Stromal cell of bone marrow (primary cell): Measurements from ENCODE around the gene NLRP9.

ENCODE experiments used
- DNase-seq: peaks from one replicate; pipeline ENCODE4 v3.0.0-alpha.2; 2012; ENCODE audit warnings: low read depth

Gene NLRP9

DNA sequence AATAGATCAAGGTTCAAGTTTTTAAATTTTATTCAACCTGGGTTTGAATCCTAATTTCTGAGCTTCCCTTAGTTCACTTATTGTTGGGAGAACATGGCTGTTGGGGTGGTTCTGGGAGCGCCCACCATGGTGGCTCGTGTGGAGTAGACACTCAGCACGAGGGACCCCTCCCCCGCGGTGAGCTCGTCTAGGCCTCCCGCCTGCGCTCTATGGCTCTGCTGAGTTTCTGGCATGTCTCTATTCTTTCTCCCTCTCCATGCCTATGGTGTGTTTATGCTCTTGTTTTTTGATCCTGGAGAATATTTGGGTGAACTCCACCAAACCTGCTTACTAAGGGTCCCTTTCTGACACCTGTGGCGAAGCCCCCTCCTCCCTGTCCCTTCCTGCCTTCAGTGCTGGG lies 64.7 kb downstream of the NLRP9 start:
- DNase-seq, result no peak

DNA sequence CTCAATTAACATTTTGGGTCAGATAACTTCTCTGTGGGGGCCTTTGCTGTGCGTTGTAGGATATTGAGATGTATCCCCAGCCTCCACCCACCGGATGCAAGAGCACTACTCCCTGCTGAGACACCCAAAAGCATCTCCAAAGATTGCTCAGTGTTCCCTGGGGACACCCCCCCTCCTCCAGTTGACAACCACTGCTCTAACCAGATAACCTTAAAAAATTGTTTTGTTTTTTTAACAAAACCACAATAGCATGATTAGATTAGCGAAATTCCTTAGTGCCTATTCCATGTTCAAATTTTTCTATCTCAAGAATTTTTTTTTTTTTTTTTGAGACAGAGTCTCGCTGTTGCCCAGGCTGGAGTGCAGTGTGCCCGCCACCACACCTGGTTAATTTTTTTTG lies 65.8 kb downstream of the NLRP9 start:
- no peak for DNase-seq

DNA sequence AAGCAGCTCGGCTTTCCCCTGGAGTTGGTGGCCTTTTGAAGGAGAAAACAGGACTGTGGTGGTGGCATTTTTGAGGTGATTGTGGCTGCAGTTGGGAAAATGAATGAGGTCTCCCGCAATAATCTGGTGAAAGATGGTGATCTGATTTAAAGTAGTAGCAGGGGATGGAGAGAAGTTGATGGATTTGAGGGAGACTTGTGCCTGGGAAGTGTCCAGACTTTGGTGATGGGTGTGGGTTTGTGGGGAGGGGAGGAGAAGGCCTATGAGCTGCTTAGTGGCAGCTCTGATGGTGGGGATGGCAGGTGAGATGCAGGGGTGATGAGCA lies 67.2 kb downstream of the NLRP9 start:
- DNase-seq, result no peak

DNA sequence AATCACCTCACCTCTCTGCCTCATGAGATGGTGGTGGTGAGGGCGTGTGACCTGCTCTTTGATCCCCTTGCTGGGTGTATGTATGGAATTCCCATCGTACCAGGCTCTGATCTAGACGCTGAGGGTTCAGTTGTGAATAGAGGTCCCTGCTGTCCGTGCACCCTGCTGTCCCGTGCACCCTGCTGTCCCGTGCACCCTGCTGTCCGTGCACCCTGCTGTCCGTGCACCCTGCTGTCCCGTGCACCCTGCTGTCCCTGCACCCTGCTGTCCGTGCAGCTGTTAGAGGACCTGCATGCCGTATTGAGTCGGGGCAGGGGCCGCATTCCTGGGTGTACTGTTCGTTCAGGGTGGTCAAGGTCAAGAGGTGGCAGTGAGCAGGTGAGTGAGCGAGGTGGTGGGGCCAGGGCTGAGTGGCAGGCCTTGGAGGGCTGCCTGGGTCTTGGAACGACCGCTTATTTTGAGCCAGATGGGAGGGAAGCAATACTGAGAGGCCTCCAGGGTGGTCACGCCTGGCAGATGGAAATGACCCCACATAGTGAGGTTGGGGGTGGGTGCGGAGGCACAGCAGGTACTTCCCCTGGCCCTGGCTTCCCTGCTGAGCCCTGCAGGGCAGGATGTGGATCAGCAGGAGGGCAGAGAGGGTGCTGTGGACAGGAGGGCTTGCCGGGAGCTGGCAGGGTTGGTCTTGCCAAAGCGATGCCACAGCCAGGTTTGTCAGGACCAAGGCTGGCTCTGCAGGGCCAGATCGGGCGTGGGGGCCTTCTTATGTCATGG lies 67.7 kb downstream of the NLRP9 start:
- no peak for DNase-seq

DNA sequence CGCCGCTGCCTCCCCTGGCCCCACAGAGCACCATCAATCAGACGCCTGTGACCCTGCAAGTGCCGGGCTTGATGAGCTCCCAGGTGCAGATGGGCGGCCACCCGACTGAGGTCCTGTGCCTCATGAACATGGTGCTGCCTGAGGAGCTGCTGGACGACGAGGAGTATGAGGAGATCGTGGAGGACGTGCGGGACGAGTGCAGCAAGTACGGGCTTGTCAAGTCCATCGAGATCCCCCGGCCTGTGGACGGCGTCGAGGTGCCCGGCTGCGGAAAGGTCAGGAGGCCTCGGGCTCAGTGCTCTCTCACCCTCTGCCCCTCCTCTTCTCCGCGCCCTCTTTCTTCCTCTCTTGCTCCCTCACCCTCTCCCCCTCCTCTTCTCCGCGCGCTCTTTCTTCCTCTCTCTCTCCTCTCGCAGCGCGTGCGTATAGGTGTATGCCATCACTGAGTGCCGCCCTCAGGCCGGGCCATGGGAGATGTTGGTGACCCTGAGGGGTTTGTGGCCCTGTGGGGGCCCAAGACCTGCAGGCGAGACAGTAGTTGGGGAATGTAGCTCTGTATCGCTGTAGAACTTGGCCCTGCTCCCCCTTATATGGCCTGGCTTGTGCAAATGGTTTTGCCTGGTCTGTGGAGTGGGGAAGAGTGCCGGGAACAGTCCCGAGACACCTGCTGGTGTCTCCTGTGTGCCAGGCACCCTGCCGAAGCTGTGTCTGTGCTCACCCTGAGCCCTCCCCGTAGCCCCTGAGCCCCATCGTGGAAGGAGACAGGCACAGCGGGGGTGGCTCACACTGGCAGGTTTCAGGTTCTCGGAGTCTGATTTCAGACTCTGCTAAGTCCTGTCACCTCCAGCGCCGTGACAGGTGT lies 68.6 kb downstream of the NLRP9 start:
- no peak for DNase-seq

DNA sequence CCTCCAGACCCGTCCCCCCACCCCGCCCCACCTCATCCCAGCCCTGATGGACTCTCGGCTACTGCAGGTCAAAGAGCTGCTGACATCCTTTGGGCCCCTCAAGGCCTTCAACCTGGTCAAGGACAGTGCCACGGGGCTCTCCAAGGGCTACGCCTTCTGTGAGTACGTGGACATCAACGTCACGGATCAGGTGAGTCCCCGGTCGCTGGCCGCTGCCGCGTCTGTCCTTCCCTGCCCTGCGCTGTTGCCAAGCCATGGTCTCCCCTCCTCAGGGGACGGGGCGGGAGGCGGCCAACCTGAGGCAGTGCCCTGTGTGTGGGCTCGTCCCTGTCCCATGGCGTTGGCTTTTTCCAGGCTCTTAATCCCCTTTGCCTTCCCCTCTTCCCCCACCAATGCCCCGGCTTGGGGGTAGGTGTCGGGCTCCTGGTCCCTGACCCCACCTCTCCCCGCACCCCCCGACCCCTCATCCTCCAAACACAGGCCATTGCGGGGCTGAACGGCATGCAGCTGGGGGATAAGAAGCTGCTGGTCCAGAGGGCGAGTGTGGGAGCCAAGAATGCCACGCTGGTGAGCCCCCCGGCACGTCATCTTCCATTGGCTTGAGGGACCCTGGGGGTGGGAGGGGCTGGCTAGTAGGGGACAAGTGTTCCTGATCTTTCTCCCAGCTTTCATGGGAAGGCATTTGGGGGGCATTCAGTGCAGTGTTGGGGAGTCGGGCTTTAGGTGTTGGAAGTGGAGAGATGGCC lies 69.4 kb downstream of the NLRP9 start:
- DNase-seq, result no peak

DNA sequence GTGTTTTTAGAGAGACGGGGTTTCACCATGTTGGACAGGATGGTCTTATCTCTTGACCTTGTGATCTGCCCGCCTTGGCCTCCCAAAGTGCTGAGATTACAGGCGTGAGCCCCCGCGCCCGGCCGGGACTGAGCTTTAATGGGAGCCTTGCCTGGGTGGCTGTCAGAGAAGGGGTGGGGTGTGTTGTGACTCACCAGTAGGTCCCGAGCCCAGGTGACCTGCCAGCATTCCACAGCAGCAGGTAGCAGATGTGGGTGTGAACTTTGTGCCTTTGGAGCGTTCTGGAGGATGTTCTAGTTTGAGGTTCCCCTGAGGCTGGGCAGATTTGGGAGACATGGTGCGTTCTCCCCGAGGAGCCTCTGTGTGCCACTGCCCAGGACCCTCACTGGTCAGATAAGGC lies 70.2 kb downstream of the NLRP9 start:
- no peak for DNase-seq

DNA sequence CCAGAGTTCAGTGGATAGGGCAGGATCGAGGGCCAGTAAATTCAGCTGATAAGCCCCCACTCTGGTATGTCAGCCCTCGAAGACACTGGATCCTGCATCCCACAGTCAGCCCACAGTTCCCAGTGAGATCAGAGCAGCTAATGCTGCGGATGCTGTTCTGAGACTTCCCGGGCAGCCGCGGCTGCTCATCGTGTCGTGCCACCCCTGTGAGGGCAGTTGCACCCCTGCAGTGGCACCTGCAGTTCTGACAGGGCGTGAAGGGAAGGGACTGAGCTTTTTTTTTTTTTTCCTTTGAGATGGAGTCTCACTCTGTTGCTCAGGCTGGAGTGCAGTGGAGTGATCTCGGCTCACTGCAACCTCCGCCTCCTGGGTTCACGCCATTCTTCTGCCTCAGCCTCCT lies 70.7 kb downstream of the NLRP9 start:
- DNase-seq, result no peak

DNA sequence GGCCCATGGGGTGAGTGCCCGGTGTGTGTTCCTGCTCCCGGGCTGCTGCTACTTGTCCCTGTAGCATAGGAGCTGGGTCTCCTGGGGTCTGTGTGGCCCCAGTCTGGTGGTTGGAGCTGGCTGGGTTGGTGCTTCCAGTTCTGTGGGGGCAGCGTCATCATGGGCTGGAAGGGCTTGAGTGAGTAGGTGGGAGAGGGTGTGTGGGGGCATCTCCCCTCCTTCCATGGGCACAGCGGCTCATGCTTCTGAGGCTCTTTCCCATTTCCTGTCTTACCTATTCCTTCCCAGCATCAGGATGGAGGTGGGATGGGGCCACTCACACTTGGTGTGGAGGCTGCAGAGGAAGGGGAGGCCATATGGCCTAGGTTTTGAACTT lies 71.2 kb downstream of the NLRP9 start:
- no peak for DNase-seq

DNA sequence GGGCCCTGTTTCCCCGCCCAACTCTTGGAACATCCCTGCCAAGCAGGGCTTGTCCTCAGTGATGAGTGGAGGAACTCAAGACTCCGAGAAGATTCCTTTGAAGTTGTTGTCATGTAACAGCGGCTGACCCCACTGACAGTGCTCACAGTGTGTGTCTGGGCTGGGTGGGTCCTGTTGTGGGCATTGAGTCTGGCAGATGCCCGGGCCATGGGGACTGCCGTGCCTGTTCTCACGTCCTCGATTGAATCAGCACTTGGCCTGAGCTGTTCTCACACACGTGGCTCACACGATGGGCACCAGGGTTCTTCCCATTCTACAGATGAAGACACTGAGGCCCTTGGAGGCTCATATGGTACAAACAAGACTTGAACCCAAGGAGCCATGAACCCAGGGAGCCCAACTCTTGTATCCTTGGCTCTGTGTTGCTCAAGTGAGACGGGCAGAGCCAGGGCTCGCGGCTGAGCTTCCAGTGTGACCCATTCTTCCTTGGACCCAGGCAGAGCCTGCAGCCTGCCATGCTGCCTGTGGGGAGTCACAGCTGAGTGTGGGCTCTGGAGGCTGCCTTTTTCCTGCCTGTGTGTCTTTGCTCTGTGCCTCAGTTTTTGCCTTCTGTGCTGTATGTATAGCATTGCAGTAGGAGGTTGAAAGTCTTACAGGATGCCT lies 71.7 kb downstream of the NLRP9 start:
- no peak for DNase-seq

DNA sequence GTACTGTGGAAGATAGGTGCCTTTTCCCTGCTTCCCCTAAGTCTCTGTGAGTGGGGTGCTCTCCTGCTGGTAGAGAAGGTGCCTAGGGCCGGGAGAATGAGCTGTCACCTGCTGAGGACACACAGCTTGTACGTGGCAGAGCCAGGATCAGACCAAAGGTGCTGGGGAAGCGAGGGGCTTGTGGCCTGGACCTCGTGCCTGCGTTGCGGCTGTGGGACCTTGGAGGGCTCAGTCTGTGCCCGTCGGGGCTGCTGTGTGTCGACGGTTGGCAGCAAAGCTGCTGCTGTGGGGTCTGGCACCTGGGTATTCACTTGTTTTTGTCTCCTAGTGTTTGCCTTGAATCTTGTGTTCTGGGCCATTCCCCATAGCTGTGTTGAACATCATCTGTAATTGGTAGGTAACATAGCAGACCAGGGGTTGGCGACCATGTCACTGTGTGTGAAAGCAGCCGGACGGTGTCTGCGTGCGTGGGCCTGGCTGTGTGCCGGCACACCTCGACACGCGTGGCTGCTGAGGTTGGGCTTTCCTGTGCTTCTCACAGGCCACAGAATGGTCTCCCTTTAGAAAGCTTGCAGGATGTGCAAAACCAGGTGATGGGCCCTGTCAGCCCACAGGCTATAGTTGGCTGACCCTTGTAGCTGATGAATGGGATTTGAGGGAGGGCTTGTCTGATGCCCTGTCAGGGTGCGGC lies 74.2 kb downstream of the NLRP9 start:
- no peak for DNase-seq

DNA sequence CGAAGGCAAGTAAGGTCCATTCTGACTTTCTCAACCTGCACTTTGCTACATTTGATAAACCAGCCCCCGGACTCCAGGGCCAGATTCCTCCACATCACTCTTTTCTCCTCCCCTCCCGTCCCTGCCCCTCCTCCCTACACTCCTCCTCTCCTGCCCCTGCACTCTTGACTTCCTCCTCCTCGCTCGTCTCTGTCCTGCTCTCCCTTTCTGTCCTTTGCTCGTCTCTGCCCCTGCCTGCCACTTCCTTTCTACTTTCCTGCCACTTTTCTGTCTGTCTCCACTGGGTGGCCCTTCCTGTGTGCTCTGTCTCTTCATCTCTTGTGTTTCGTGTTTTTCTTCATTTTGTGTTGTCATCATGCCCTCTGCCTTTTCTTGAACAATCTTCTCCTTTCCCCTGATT lies 76.4 kb downstream of the NLRP9 start:
- no peak for DNase-seq

DNA sequence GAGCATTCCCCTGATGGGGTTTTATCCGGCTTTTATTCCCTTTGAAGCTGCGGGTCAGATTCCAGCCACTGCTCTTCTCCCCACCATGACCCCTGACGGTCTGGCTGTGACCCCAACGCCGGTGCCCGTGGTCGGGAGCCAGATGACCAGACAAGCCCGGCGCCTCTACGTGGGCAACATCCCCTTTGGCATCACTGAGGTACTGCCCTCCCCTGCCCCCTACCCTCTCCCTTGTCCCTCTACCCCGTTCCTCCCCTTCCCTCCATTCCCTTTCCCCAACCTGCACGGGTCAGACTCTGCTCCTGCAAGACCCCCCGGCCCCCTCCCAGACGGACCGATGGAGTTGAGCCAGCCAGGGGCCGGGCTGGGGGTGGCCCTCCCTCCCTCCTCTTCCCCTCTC lies 77.2 kb downstream of the NLRP9 start:
- DNase-seq, result no peak

DNA sequence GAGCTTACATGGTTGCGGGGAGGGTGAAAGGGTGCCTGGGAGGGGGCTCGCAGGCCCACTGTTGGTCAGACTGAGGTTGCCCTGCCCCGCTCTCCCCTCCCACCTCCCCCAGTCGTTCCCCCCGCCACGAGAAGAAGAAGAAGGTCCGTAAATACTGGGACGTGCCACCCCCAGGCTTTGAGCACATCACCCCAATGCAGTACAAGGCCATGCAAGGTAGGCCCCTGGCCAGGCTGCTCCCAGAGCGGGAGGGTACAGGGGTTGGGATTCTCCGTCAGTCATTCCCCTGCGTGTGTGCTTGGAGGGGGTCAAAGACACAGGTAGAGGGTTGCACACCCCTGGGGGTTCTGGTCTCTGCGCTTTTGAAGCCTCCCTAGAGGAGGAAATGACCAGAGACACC lies 77.8 kb downstream of the NLRP9 start:
- no peak for DNase-seq

DNA sequence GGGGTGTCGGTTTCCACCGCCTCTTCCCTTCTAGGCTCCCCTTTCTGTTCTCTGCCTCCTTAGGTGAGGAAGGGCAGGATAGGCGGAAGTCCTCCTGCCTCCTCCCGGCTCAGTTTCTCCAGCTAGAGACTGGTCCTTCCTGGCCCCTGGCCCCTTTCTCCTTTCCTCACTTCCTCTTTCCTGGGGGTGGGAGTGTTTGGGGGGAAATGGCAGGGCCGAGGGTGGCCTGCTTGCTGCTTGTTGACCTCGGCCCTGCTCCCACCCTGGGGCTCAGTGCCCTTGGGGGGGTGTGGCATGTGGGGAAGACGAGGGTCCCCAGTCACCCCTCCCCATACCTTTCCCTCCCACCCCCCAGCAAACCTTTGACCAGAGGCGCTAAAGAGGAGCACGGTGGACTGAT lies 78.4 kb downstream of the NLRP9 start:
- DNase-seq, result no peak

DNA sequence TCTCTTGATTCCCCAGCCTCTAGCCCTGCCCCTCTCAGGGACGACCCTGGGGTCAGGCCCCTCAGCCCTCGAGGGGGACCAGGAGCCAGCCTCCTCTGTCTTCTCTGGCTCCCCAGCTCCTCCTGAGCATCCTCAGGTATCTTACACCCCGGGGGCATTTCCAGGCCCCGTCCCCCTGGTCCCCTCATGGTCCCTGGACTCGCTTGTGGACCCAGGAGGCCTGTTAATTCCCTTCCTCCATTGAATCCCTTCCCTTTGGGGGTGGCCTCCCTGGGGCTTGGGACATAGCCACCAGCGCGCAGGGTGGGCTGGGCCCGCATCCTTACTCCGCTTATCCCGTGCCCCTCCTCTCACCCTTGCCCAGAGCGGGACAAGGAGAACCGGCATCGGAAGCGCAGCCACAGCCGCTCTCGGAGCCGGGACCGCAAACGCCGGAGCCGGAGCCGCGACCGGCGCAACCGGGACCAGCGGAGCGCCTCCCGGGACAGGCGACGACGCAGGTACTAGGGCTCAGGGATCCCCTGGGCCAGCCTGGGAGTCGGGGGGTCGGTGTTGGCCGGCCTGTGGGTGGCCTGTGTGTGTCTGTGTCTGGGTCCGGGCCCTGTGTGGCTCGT lies 79.2 kb downstream of the NLRP9 start:
- no peak for DNase-seq
